Measurements from ENCODE around the gene DNM3.

DNA sequence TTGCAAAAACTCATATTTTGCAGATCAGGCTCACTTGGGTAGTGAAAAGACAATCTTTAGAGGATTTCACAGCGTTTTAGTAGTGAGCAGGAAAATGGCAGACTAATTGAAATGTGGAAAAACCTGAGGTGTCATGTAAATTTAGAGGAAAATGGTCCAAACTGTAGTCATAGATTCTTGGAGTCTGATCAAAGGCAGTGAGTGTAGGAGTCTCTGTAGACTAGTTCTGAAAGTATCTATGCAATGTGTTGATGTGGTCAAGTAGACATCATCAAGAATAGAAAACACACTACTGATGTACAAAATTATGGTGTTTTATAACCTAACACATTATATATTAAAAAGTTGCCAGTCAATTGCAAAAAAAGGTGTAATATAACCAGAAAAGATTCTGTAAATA is 436.0 kb downstream of the DNM3 start:
- TF ChIP-seq, protein P1, sequence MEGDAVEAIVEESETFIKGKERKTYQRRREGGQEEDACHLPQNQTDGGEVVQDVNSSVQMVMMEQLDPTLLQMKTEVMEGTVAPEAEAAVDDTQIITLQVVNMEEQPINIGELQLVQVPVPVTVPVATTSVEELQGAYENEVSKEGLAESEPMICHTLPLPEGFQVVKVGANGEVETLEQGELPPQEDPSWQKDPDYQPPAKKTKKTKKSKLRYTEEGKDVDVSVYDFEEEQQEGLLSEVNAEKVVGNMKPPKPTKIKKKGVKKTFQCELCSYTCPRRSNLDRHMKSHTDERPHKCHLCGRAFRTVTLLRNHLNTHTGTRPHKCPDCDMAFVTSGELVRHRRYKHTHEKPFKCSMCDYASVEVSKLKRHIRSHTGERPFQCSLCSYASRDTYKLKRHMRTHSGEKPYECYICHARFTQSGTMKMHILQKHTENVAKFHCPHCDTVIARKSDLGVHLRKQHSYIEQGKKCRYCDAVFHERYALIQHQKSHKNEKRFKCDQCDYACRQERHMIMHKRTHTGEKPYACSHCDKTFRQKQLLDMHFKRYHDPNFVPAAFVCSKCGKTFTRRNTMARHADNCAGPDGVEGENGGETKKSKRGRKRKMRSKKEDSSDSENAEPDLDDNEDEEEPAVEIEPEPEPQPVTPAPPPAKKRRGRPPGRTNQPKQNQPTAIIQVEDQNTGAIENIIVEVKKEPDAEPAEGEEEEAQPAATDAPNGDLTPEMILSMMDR (tag by site-specific recombination; IDR thresholded peaks at IDR 0.05): no peak
- TF ChIP-seq ZNF658 (tag by site-specific recombination; IDR thresholded peaks at IDR 0.05): no peak
- TF ChIP-seq, protein P2, sequence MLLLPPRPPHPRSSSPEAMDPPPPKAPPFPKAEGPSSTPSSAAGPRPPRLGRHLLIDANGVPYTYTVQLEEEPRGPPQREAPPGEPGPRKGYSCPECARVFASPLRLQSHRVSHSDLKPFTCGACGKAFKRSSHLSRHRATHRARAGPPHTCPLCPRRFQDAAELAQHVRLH (tag by site-specific recombination; IDR thresholded peaks at IDR 0.05): no peak
- TF ChIP-seq RBAK (tag by site-specific recombination; IDR thresholded peaks at IDR 0.05): no peak
- no peak for TF ChIP-seq ZBTB1 (tag by site-specific recombination; IDR thresholded peaks at IDR 0.05)
- no peak for TF ChIP-seq YY1 (tag by site-specific recombination; IDR thresholded peaks at IDR 0.05)
